Stimulated activated CD8-positive, alpha-beta memory T cell treated with anti-CD3 and anti-CD28 coated beads, Interleukin-12 subunit alpha, Interleukin-12 subunit beta, amount 100 ng/mL, for 4 hours (primary cell): ENCODE data around the gene MAGI2.

Experiments used
- DNase-seq: peaks from one replicate; pipeline ENCODE4 v3.0.0-alpha.2; 2020; ENCODE audit warnings: low read depth

The MAGI2 gene

DNA sequence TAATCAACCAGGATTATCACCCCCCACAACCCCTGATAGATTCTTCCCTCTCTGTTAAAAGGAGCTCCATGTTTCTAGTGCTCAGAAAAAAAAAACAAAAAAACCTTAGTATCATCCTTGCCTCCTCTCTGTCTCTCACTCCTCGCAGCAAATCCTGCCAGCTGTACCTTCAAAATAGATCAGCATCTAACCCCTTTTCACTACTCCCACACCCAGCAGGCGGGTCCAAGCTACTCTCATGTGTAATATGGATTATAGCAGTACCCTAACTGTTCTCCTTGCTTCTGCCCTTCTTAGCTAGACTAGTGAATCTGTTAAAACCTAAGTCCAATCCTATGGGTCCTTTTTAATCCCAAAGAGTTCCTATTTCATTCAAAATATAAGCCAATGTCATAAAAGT, 667.4 kb downstream of the MAGI2 start:
- DNase-seq: no peak

GRCh38 chr7:78783179-78783962, 670.1 kb downstream of the MAGI2 start:
- DNase-seq: no peak

GRCh38 chr7:78780560-78780959, 672.9 kb downstream of the MAGI2 start:
- no peak for DNase-seq

DNA sequence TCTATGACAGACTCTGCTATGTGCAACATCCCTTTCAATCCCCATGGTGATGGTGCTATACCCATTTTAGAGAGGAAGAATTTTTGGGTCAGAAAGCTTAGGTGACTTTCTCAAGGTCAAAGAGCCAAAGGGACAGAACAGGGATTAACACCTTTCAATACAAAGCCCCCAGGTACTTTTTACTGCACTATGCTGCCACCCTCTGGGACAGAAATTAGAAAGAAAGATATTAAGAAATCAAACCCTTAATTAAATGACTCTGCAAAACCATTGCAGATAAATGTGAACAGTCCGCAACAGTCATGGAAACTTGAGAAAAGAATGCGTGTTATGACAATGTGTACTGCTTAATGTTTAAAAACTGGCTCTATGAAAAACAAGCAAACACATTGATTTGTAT, 673.7 kb downstream of the MAGI2 start:
- no peak for DNase-seq

DNA sequence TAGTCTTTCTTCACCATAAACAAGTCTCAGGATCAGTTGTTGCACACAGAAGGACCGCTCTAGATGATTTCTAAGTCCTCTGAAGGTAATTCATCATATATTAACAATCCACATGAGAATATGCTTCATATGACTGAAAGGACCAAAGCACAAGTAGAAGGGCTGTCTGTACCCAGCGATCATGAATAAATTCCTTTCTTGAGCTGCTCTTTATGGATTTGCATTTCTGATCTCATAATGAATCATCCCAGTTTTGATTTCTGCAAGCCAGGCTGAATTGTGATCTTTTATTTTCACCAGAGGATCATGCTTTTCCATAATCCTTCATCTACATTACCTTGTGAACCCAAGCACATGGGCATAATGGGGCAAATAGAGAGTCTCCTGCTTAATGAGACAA, 675.6 kb downstream of the MAGI2 start:
- DNase-seq: no peak

GRCh38 chr7:78770422-78771410, 682.8 kb downstream of the MAGI2 start:
- DNase-seq: no peak

DNA sequence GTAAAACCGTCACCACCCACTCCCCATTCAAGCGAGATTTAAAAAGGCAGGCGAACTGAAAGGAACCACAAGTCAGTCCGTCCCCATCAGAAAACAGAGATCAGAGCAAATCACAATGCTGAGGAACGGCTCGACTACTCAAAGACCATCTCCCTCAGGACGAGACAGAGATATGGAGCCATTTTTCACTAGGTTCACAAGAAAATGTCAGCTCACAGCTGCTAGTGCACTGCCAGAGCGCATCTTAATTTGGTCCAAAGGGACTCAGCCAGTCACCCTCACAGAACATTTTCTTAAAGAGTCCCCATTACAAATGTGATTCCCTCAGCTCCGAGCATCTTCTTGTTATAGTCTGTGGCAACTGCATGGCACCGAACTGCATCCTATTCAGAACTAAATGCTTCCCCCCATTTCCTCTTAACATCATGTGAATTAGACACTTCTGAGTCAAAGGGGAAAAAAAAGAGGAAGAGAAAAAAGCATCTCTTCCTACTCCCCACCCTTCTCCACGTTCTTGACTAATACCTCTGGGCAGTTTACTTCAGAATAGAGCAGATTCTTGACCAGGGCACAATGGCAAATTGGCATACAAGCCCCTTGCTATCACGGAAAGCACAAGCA, 683.9 kb downstream of the MAGI2 start:
- DNase-seq: no peak

- no peak for DNase-seq
These were observed 684.6 kb downstream of the MAGI2 start for GRCh38 chr7:78768859-78769258.

- no peak for DNase-seq
These were observed 687.3 kb downstream of the MAGI2 start for GRCh38 chr7:78765943-78766729.

DNA sequence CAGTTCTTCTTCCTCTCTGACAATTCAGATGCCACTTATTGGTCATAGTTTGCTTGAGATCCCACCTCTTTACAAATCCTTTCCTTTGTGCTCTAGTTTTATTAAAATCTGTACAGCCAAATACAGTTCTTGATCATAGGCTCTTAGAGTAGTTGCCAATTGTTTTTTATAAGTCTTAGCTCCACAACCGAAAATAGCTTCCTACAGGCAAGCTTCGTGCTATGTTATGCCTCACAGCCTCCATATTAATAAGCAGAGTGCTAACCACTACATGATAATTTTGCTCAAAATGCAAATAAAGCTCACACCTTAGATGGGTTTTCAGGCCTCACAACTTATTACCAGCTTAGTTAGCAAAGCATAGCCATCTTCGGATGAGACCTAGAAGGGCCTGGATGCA, 688.9 kb downstream of the MAGI2 start:
- DNase-seq: no peak

GRCh38 chr7:78762625-78763024, 690.8 kb downstream of the MAGI2 start:
- DNase-seq: no peak

DNA sequence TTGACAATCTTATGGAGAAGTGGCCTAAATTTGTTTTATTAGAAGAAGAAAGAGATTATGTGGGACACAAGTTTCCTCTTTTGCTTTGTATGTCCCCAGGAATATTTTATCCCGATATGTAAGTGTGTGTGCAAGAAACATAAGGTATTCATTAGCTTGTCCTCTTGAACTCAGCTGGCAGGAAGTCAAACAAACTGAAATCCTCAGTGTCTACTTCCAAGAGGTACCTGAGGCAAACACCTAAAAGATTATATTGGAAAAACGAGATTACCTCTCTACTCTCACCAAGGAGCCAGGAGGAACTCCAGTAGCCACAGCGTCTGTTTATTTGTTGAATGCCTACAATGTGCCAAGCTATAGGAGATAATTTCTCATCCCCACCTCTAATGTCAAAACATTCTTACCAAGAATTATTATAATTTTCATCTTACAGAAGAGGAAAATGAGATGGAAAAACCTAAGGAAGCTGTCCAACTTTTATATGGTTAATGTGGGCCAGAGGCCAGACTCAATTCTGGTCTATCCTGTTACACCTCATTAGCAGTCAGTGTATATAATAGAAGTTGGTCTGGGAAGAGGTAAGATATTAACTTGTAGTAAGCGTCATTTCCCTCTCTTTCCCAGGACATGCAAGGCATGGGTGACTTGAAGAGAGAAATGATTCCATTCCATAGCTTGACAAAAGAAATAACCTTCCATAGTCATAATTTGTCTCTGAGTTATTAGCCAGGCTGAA, 692.7 kb downstream of the MAGI2 start:
- DNase-seq: no peak

DNA sequence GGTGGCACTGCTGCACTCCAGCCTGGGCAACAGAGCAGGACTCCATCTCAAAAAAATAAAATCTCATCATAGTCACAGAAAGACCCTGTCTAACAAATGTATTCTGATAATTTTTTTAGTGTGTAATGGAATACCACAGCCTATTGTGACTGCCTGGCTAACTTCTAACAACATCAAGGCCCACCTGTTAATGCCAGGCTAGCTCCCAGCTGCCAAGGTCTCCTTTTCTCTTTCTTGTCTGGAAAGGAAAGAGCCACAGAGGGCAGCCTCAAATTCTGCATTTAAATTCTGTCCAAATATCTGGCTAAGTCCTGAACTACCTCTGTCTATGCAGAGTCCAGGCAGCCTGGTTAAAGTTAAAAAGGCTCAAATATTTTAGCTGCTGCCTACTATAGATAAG, 700.9 kb downstream of the MAGI2 start:
- DNase-seq: no peak

GRCh38 chr7:78751253-78751652, 702.2 kb downstream of the MAGI2 start:
- no peak for DNase-seq

- no peak for DNase-seq
These were observed 704.3 kb downstream of the MAGI2 start for GRCh38 chr7:78749052-78749746.

- DNase-seq: no peak
These were observed 705.9 kb downstream of the MAGI2 start for GRCh38 chr7:78747592-78747991.

GRCh38 chr7:78746301-78746700, 707.2 kb downstream of the MAGI2 start:
- DNase-seq: no peak

- DNase-seq: no peak
These were observed 710.8 kb downstream of the MAGI2 start for GRCh38 chr7:78742694-78743093.

GRCh38 chr7:78736548-78736947, 716.9 kb downstream of the MAGI2 start:
- DNase-seq: no peak

- DNase-seq: no peak
These were observed 718.8 kb downstream of the MAGI2 start for GRCh38 chr7:78734626-78735025.

DNA sequence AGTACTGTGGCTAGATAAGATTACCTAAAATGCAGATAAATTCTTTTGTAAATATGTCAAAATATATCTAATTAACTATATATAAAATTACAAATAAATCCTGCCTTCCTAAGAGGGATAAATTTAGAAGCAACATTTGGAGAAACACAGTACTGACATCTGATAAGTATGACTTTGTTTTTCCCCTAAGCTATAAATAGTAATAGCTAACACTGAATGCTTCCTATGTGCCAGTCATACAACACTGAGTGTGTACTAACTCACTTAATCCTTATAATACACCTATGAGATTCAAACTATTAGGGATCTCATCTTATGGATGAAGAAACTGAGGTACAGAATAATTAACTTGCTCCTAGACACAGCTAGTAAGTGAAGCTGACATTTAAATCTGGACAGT, 733.4 kb downstream of the MAGI2 start:
- no peak for DNase-seq
